HL-60 (cell line): ENCODE results near the gene SETMAR.
"Not testable (repeated sequence)": the region's sequence is repeated elsewhere in the genome, so short reads cannot be mapped to it uniquely, and the experiment has no call there.

Source experiments
- GABPA ChIP-seq: IDR thresholded peaks from 2 replicates; pipeline ENCODE4 v1.6.1; 2012; ENCODE audit warnings: low read depth
- POLR2AphosphoS5 ChIP-seq: IDR thresholded peaks from 2 replicates; pipeline ENCODE4 v1.6.1; 2012; ENCODE audit warnings: low read depth
- SPI1 ChIP-seq: IDR thresholded peaks from 2 replicates; pipeline ENCODE4 v1.6.1; 2012; ENCODE audit warnings: low read depth, mild to moderate bottlenecking, borderline replicate concordance
- TF ChIP-seq, protein P1 (sequence below): IDR thresholded peaks from one replicate; pipeline ENCODE4 v1.5.1; 2011; ENCODE audit warnings: low read length, control low read depth, inconsistent platforms; ENCODE audit not compliant: insufficient read depth
- TF ChIP-seq, protein P2 (sequence below): IDR thresholded peaks from 2 replicates; pipeline ENCODE4 v1.6.1; 2012; ENCODE audit warnings: low read depth; ENCODE audit not compliant: insufficient replicate concordance

DNA sequence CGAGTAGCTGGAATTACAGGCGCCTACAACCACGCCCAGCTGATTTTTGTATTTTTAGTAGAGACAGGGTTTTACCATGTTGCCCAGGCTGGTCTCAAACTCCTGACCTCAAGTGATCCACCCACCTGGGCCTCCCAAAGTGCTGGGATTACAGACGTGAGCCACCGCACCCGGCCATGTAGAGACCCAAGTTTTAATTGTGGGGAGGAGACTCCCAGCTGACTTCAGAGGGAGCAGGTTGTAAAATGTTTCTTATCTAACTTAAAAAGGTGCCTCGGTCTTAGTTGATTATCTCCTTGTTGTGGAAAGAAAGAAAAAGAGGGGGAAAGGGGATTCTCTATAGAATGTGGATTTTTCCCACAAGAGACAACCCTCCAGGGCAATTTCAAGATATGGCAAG is 2.0 kb downstream of the SETMAR start:
- TF ChIP-seq, protein P1, sequence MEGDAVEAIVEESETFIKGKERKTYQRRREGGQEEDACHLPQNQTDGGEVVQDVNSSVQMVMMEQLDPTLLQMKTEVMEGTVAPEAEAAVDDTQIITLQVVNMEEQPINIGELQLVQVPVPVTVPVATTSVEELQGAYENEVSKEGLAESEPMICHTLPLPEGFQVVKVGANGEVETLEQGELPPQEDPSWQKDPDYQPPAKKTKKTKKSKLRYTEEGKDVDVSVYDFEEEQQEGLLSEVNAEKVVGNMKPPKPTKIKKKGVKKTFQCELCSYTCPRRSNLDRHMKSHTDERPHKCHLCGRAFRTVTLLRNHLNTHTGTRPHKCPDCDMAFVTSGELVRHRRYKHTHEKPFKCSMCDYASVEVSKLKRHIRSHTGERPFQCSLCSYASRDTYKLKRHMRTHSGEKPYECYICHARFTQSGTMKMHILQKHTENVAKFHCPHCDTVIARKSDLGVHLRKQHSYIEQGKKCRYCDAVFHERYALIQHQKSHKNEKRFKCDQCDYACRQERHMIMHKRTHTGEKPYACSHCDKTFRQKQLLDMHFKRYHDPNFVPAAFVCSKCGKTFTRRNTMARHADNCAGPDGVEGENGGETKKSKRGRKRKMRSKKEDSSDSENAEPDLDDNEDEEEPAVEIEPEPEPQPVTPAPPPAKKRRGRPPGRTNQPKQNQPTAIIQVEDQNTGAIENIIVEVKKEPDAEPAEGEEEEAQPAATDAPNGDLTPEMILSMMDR, result not testable (repeated sequence)
- not testable (repeated sequence) for TF ChIP-seq POLR2AphosphoS5, SPI1, GABPA
- TF ChIP-seq, protein P2, sequence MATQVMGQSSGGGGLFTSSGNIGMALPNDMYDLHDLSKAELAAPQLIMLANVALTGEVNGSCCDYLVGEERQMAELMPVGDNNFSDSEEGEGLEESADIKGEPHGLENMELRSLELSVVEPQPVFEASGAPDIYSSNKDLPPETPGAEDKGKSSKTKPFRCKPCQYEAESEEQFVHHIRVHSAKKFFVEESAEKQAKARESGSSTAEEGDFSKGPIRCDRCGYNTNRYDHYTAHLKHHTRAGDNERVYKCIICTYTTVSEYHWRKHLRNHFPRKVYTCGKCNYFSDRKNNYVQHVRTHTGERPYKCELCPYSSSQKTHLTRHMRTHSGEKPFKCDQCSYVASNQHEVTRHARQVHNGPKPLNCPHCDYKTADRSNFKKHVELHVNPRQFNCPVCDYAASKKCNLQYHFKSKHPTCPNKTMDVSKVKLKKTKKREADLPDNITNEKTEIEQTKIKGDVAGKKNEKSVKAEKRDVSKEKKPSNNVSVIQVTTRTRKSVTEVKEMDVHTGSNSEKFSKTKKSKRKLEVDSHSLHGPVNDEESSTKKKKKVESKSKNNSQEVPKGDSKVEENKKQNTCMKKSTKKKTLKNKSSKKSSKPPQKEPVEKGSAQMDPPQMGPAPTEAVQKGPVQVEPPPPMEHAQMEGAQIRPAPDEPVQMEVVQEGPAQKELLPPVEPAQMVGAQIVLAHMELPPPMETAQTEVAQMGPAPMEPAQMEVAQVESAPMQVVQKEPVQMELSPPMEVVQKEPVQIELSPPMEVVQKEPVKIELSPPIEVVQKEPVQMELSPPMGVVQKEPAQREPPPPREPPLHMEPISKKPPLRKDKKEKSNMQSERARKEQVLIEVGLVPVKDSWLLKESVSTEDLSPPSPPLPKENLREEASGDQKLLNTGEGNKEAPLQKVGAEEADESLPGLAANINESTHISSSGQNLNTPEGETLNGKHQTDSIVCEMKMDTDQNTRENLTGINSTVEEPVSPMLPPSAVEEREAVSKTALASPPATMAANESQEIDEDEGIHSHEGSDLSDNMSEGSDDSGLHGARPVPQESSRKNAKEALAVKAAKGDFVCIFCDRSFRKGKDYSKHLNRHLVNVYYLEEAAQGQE, result not testable (repeated sequence)
